HepG2 (cell line): ENCODE measurements around the gene GPC2. TPM values are rescaled to one million over a fixed set of nuclear protein-coding genes. Genes with fewer than 3 reads are reported as not detected.

ENCODE experiments used
- ADNP ChIP-seq: sonication (generic); formaldehyde crosslinking; IDR thresholded peaks from 2 replicates; pipeline ENCODE4 v1.4.0; 2020; ENCODE audit warnings: missing genetic modification reagents
- BORCS8-MEF2B ChIP-seq: sonication (generic); formaldehyde crosslinking; IDR thresholded peaks from 2 replicates; pipeline ENCODE4 v1.8.0; 2022; ENCODE audit warnings: mild to moderate bottlenecking, missing genetic modification reagents
- CBX5 ChIP-seq: sonication (generic); formaldehyde crosslinking; IDR thresholded peaks from 2 replicates; pipeline ENCODE4 v1.4.0; 2020; ENCODE audit warnings: missing genetic modification reagents, borderline replicate concordance
- CERS6 ChIP-seq: sonication (generic); formaldehyde crosslinking; IDR thresholded peaks from 2 replicates; pipeline ENCODE4 v1.5.0; 2020; ENCODE audit warnings: missing genetic modification reagents
- FOSL1 ChIP-seq: sonication (generic); formaldehyde crosslinking; IDR thresholded peaks from 2 replicates; pipeline ENCODE4 v1.9.0; 2021; ENCODE audit warnings: missing genetic modification reagents, borderline replicate concordance
- NFKBIZ ChIP-seq: IDR thresholded peaks from 2 replicates; pipeline ENCODE4 v1.6.1; 2018; ENCODE audit warnings: missing genetic modification reagents, missing compliant biosample characterization
- NR0B2 ChIP-seq: sonication (generic); formaldehyde crosslinking; IDR thresholded peaks from 2 replicates; pipeline ENCODE4 v1.4.0; 2020; ENCODE audit warnings: mild to moderate bottlenecking, missing genetic modification reagents
- SNAPC4 ChIP-seq: sonication (generic); formaldehyde crosslinking; IDR thresholded peaks from 2 replicates; pipeline ENCODE4 v1.4.0; 2020; ENCODE audit warnings: mild to moderate bottlenecking, missing genetic modification reagents
- TFAP4 ChIP-seq: sonication (generic); IDR thresholded peaks from 2 replicates; pipeline ENCODE4 v1.6.1; 2016; ENCODE audit warnings: low read depth, borderline replicate concordance
- ZBTB34 ChIP-seq: sonication (generic); formaldehyde crosslinking; IDR thresholded peaks from 2 replicates; pipeline ENCODE4 v1.8.0; 2022; ENCODE audit warnings: mild to moderate bottlenecking, missing genetic modification reagents
- ZMYM3 ChIP-seq: sonication (generic); formaldehyde crosslinking; IDR thresholded peaks from 2 replicates; pipeline ENCODE4 v1.5.1; 2020; ENCODE audit warnings: mild to moderate bottlenecking, missing genetic modification reagents
- ZMYM4 ChIP-seq: sonication (generic); formaldehyde crosslinking; IDR thresholded peaks from 2 replicates; pipeline ENCODE4 v1.8.1; 2023; ENCODE audit warnings: mild to moderate bottlenecking, missing genetic modification reagents
- ZNF234 ChIP-seq: sonication (generic); formaldehyde crosslinking; conservative IDR thresholded peaks from 2 replicates; pipeline ENCODE4 v1.5.1; 2020; ENCODE audit warnings: mild to moderate bottlenecking, missing genetic modification reagents
- ZNF331 ChIP-seq: sonication (generic); formaldehyde crosslinking; IDR thresholded peaks from 2 replicates; pipeline ENCODE4 v1.4.0; 2020; ENCODE audit warnings: missing genetic modification reagents
- ZNF362 ChIP-seq: sonication (generic); formaldehyde crosslinking; IDR thresholded peaks from 2 replicates; pipeline ENCODE4 v1.4.0; 2020; ENCODE audit warnings: missing genetic modification reagents, mild to moderate bottlenecking, borderline replicate concordance
- ZNF446 ChIP-seq: sonication (generic); formaldehyde crosslinking; IDR thresholded peaks from 2 replicates; pipeline ENCODE4 v1.5.0; 2020; ENCODE audit warnings: mild to moderate bottlenecking, missing genetic modification reagents
- ZNF577 ChIP-seq: sonication (generic); formaldehyde crosslinking; IDR thresholded peaks from 2 replicates; pipeline ENCODE4 v1.4.0; 2020; ENCODE audit warnings: mild to moderate bottlenecking, low read depth, missing genetic modification reagents, borderline replicate concordance
- ZNF703 ChIP-seq: sonication (generic); formaldehyde crosslinking; IDR thresholded peaks from 2 replicates; pipeline ENCODE4 v1.5.1; 2020; ENCODE audit warnings: missing genetic modification reagents, mild to moderate bottlenecking, moderate library complexity, borderline replicate concordance
- ZNF780A ChIP-seq: sonication (generic); formaldehyde crosslinking; IDR thresholded peaks from 2 replicates; pipeline ENCODE4 v1.8.0; 2022; ENCODE audit warnings: mild to moderate bottlenecking, missing genetic modification reagents, moderate library complexity
- polyA plus RNA-seq, 8 experiments: library from polyadenylated mRNA; depleted of rRNA in 3 of 8; stranded (reverse) in 7 of 8; unstranded in 1 of 8; fragments of >200 nt; fragmentation: Illumina TruSeq in 4 of 8; extraction: Trizol in 4 of 8; gene quantifications; 2 replicates each; pipeline versions ENCODE4 v1.2.1 to v1.2.3, GENCODE V29; 2011 to 2016; ENCODE audit warnings: low read depth in 4 of 8, missing spikeins in 1 of 8, mixed read lengths in 1 of 8; ENCODE audit not compliant: insufficient read depth in 1 of 8
- total RNA-seq, 5 experiments: library from RNA; depleted of rRNA; stranded (reverse); fragments of >200 nt; fragmentation: Illumina TruSeq; extraction: Trizol; gene quantifications; 2 replicates each; pipeline ENCODE4 v1.2.3, GENCODE V29; 2016; ENCODE audit warnings: low read depth in 1 of 5

The GPC2 gene
- total and polyA plus RNA-seq, 2 of the 13 experiments (the other 11 are each of a cell fraction or from before 2014, with no cell fraction given): 0.64 to 0.78 TPM

- no peak for TF ChIP-seq ZMYM4 (CRISPR knock-in tag)
- no peak for TF ChIP-seq ZNF577 (CRISPR knock-in tag)
- TF ChIP-seq ADNP: no peak
- TF ChIP-seq NR0B2: no peak
- TF ChIP-seq CERS6 (CRISPR knock-in tag): no peak
- no peak for TF ChIP-seq NFKBIZ (CRISPR knock-in tag)
- no peak for TF ChIP-seq ZNF703 (CRISPR knock-in tag)
- TF ChIP-seq SNAPC4 (CRISPR knock-in tag): 0 out of 2 replicates have a peak, but pooled peaks have one; percentile 30
- TF ChIP-seq ZBTB34: 0 out of 2 replicates have a peak, but pooled peaks have one; percentile 31
- TF ChIP-seq FOSL1 (CRISPR knock-in tag): no peak
- peak; percentile 82 for TF ChIP-seq ZMYM3 (CRISPR knock-in tag)
- TF ChIP-seq ZNF446: no peak
- 0 out of 2 replicates have a peak, but pooled peaks have one; percentile 19 for TF ChIP-seq TFAP4
- TF ChIP-seq ZNF234: no peak
- TF ChIP-seq CBX5: 0 out of 2 replicates have a peak, but pooled peaks have one; percentile 38
- TF ChIP-seq ZNF331 (CRISPR knock-in tag): no peak
- no peak for TF ChIP-seq BORCS8-MEF2B (CRISPR knock-in tag)
- TF ChIP-seq ZNF362: no peak
- no peak for TF ChIP-seq ZNF780A (CRISPR knock-in tag)
Measured at GRCh38 chr7:100130608-100131453, 46.4 kb downstream of the GPC2 start (continued).
